ENCODE results near the gene MRPL52.

The MRPL52 gene

GRCh38 chr14:22861651-22862050 lies 32.0 kb downstream of the MRPL52 start:
- Histone ChIP-seq H3K9me3 (ENCODE audit: control insufficient read depth, insufficient read depth, low read length) (no peaks in the 10 kb centered on the region), H3K9ac (ENCODE audit: low read depth, low read length) (no peak overlapping the region), H3K36me3 (ENCODE audit: control insufficient read depth, insufficient read depth, low read length) (no peaks in the 10 kb centered on the region), H3K4me3 (ENCODE audit: low read depth, low read length) (no peak overlapping the region), H3K27me3 (ENCODE audit: control insufficient read depth, insufficient read depth, low read length) (no peaks in the 10 kb centered on the region), H3K4me1 (ENCODE audit: control insufficient read depth, insufficient read depth, low read length) (no peaks in the 10 kb centered on the region), H3K27ac (ENCODE audit: low read depth, low read length) (no peak overlapping the region)

DNA sequence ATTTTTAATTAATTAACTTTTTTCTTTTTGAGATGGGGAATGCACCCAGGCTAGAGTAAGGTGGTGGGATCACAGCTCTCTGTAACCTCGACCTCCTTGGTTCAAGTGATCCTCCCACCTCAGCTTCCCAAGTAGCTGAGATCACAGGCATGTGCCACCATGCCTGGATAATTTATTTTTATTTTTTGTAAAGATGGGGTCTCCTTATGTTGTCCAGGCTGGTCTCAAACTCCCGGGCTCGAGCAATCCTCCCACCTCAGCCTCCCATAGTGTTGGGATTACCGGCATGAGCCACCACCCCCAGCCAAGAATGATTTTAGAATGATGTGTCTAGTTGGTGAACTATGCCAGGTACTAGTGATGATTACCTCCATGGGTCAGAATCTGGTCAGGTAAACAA lies 35.3 kb downstream of the MRPL52 start:
- no peaks in the 10 kb centered on the region for H3K4me1 ChIP-seq (ENCODE audit: control insufficient read depth, insufficient read depth, low read length)
- no peaks in the 10 kb centered on the region for H3K27me3 ChIP-seq (ENCODE audit: control insufficient read depth, insufficient read depth, low read length)
- H3K27ac ChIP-seq (ENCODE audit: low read depth, low read length): no peak overlapping the region
- H3K36me3 ChIP-seq (ENCODE audit: control insufficient read depth, insufficient read depth, low read length): no peaks in the 10 kb centered on the region
- no peak overlapping the region for H3K9ac ChIP-seq (ENCODE audit: low read depth, low read length)
- H3K9me3 ChIP-seq (ENCODE audit: control insufficient read depth, insufficient read depth, low read length): no peaks in the 10 kb centered on the region
- H3K4me3 ChIP-seq (ENCODE audit: low read depth, low read length): no peak overlapping the region

GRCh38 chr14:22865424-22866405 lies 36.0 kb downstream of the MRPL52 start:
- no peaks in the 10 kb centered on the region for H3K36me3 ChIP-seq (ENCODE audit: control insufficient read depth, insufficient read depth, low read length)
- H3K9ac ChIP-seq (ENCODE audit: low read depth, low read length): no peak overlapping the region
- no peaks in the 10 kb centered on the region for H3K9me3 ChIP-seq (ENCODE audit: control insufficient read depth, insufficient read depth, low read length)
- H3K4me1 ChIP-seq (ENCODE audit: control insufficient read depth, insufficient read depth, low read length): peaks cover 4% of the 10 kb centered on the region
- H3K27ac ChIP-seq (ENCODE audit: low read depth, low read length): no peak overlapping the region
- no peaks in the 10 kb centered on the region for H3K27me3 ChIP-seq (ENCODE audit: control insufficient read depth, insufficient read depth, low read length)
- H3K4me3 ChIP-seq (ENCODE audit: low read depth, low read length): no peak overlapping the region

DNA sequence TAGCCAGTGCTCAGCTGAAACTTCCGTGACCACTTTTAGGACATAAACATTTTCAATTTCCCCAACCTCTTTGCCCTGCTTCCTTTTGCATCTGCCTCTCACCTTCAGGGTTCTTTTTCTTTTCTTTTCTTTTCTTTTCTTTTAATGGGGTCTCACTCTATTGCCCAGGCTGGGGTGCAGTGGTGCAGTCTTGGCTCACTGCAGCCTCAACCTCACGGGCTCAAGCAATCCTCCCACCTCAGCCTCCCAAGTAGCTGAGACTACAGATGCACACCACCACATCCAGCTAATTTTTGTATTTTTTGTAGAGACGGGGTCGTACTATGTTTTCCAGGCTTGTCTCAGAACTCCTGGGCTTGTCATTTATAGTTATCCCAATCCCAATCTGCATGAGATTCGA lies 37.2 kb downstream of the MRPL52 start:
- H3K4me1 ChIP-seq (ENCODE audit: control insufficient read depth, insufficient read depth, low read length): peaks cover 8% of the 10 kb centered on the region
- H3K27ac ChIP-seq (ENCODE audit: low read depth, low read length): no peak overlapping the region
- no peak overlapping the region for H3K9ac ChIP-seq (ENCODE audit: low read depth, low read length)
- no peak overlapping the region for H3K4me3 ChIP-seq (ENCODE audit: low read depth, low read length)
- H3K9me3 ChIP-seq (ENCODE audit: control insufficient read depth, insufficient read depth, low read length): no peaks in the 10 kb centered on the region
- no peaks in the 10 kb centered on the region for H3K36me3 ChIP-seq (ENCODE audit: control insufficient read depth, insufficient read depth, low read length)
- H3K27me3 ChIP-seq (ENCODE audit: control insufficient read depth, insufficient read depth, low read length): no peaks in the 10 kb centered on the region

DNA sequence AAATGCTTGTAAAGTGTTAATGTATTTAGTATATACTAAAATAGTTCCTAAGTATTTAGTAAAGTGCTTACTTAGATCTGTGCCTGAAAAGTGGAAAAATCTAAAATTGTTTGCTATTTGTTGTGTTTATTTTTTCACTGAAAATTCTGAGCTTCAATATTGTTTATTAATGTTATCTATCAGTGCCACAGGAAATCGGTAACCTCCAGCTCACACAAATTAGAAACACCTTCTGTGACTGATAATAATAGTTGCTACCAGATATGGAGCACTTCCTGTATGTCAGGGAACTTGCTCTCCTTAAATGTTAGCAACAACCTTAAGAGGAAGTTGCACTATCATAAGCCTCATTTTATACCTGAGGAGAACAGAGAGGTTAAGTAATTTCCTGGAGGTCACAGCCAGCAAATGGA lies 41.1 kb downstream of the MRPL52 start:
- Histone ChIP-seq H3K4me3 (ENCODE audit: low read depth, low read length) (peak overlapping the region; percentile 69), H3K27ac (ENCODE audit: low read depth, low read length) (peak overlapping the region; percentile 92), H3K9ac (ENCODE audit: low read depth, low read length) (no peak overlapping the region), H3K4me1 (ENCODE audit: control insufficient read depth, insufficient read depth, low read length) (peaks cover 11% of the 10 kb centered on the region), H3K36me3 (ENCODE audit: control insufficient read depth, insufficient read depth, low read length) (peaks cover 7% of the 10 kb centered on the region; the same call in 1 of the 2 replicates), H3K9me3 (ENCODE audit: control insufficient read depth, insufficient read depth, low read length) (no peaks in the 10 kb centered on the region), H3K27me3 (ENCODE audit: control insufficient read depth, insufficient read depth, low read length) (no peaks in the 10 kb centered on the region)

DNA sequence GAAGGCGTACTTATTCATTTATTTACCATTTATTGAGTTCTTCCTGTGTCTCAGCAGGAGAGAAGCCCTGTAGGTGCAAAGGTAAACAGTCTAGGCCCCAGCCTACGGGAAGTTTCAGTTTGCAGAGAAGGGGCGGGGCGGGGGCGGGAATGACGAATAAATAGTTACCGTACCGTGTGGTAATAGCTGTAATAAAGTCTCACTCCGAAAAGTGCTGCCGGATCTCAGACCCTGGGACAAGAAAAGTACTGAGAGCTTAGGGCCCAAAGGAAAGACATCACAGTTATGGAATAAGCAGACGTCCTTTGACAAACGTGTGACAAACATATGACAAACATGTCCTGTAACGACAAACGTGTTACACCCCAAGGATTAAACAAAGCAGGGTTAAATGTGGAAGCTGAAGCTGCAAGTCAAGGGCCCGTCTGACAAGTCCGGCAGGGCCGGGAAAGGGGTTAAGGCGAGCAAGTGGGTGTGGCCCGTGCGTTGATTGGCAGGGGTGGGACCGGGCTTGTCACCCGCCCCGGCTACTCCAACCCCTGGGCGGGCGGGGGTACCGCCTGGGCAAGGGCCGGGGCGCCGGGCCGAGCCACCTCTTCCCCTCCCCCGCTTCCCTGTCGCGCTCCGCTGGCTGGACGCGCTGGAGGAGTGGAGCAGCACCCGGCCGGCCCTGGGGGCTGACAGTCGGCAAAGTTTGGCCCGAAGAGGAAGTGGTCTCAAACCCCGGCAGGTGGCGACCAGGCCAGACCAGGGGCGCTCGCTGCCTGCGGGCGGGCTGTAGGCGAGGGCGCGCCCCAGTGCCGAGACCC lies 41.7 kb downstream of the MRPL52 start, which contains the start of gene LRP10:
TSS of gene LRP10 (plus strand) at position 517 of the 809 bp plus-strand sequence. CDS start 564 bp downstream, outside the sequence.
- no peaks in the 10 kb centered on the region for H3K27me3 ChIP-seq (ENCODE audit: control insufficient read depth, insufficient read depth, low read length)
- H3K4me1 ChIP-seq (ENCODE audit: control insufficient read depth, insufficient read depth, low read length): peaks cover 11% of the 10 kb centered on the region
- H3K36me3 ChIP-seq (ENCODE audit: control insufficient read depth, insufficient read depth, low read length): peaks cover 11% of the 10 kb centered on the region
- peak within 1 kb of the TSS; percentile 69 for H3K4me3 ChIP-seq (ENCODE audit: low read depth, low read length)
- no peaks in the 10 kb centered on the region for H3K9me3 ChIP-seq (ENCODE audit: control insufficient read depth, insufficient read depth, low read length)
- no peak within 1 kb of the TSS; the same call in 1 of the 2 replicates for H3K9ac ChIP-seq (ENCODE audit: low read depth, low read length)
- peak within 1 kb of the TSS; percentile 92 for H3K27ac ChIP-seq (ENCODE audit: low read depth, low read length)

GRCh38 chr14:22872033-22872832 lies 42.5 kb downstream of the MRPL52 start:
- H3K27me3 ChIP-seq (ENCODE audit: control insufficient read depth, insufficient read depth, low read length): no peaks in the 10 kb centered on the region
- H3K4me3 ChIP-seq (ENCODE audit: low read depth, low read length): peak overlapping the region; percentile 69
- peaks cover 13% of the 10 kb centered on the region for H3K36me3 ChIP-seq (ENCODE audit: control insufficient read depth, insufficient read depth, low read length)
- no peak overlapping the region for H3K9ac ChIP-seq (ENCODE audit: low read depth, low read length)
- peak overlapping the region; percentile 92 for H3K27ac ChIP-seq (ENCODE audit: low read depth, low read length)
- H3K9me3 ChIP-seq (ENCODE audit: control insufficient read depth, insufficient read depth, low read length): no peaks in the 10 kb centered on the region
- H3K4me1 ChIP-seq (ENCODE audit: control insufficient read depth, insufficient read depth, low read length): peaks cover 11% of the 10 kb centered on the region

DNA sequence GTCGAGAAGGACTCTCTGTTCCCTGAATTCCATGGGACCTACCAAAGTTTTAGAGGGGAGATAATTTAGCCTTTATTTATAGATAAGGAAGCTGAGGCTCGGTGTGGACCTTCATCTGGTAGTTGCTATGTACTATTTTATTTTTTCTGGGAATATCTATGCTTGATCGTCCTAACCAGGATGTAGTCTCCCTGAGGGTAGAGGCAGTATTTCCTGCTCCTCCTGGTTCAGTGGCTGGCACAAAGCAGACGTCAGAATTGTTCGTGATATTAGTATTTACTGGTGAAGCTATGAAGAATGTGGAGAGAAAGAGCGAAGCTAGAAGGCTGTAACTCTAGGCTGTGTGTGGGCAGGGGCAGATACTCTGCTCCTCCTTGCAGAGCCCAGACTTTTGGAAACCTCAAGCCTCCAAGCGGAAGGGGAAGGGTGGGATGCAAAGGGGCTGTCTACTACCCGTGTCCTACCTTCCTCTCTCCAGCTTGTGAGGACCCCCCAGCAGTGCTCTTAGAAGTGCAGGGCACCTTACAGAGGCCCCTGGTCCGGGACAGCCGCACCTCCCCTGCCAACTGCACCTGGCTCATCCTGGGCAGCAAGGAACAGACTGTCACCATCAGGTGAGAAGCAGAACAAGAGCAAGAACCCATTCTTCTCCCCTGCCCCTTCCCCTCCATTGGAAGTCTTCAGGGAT lies 43.3 kb downstream of the MRPL52 start:
- Histone ChIP-seq H3K4me3 (ENCODE audit: low read depth, low read length) (peak overlapping the region; percentile 69; the same call in 1 of the 2 replicates), H3K27me3 (ENCODE audit: control insufficient read depth, insufficient read depth, low read length) (no peaks in the 10 kb centered on the region), H3K4me1 (ENCODE audit: control insufficient read depth, insufficient read depth, low read length) (peaks cover 11% of the 10 kb centered on the region), H3K27ac (ENCODE audit: low read depth, low read length) (no peak overlapping the region), H3K36me3 (ENCODE audit: control insufficient read depth, insufficient read depth, low read length) (peaks cover 13% of the 10 kb centered on the region), H3K9me3 (ENCODE audit: control insufficient read depth, insufficient read depth, low read length) (no peaks in the 10 kb centered on the region), H3K9ac (ENCODE audit: low read depth, low read length) (no peak overlapping the region)

- no peaks in the 10 kb centered on the region for H3K9me3 ChIP-seq (ENCODE audit: control insufficient read depth, insufficient read depth, low read length)
Measured at GRCh38 chr14:22875003-22875747, 45.5 kb downstream of the MRPL52 start.

More at GRCh38 chr14:22875003-22875747, 45.5 kb downstream of the MRPL52 start:
- Histone ChIP-seq H3K27ac (ENCODE audit: low read depth, low read length) (no peak overlapping the region), H3K36me3 (ENCODE audit: control insufficient read depth, insufficient read depth, low read length) (peaks cover 13% of the 10 kb centered on the region), H3K9ac (ENCODE audit: low read depth, low read length) (no peak overlapping the region), H3K27me3 (ENCODE audit: control insufficient read depth, insufficient read depth, low read length) (no peaks in the 10 kb centered on the region), H3K4me1 (ENCODE audit: control insufficient read depth, insufficient read depth, low read length) (peaks cover 11% of the 10 kb centered on the region), H3K4me3 (ENCODE audit: low read depth, low read length) (no peak overlapping the region)

All from HUES48 (cell line).